ENCODE data around the gene TPM2.

TPM2 gene

GRCh38 chr9:35689542-35690293 lies at the start of gene TPM2:
TSS of gene TPM2 (minus strand) at chr9:35689925. CDS start at chr9:35689817, 108 bp downstream.
- no peak for DNase-seq

GRCh38 chr9:35738924-35739323 lies 49.2 kb upstream of the TPM2 start:
- DNase-seq: no peak

DNA sequence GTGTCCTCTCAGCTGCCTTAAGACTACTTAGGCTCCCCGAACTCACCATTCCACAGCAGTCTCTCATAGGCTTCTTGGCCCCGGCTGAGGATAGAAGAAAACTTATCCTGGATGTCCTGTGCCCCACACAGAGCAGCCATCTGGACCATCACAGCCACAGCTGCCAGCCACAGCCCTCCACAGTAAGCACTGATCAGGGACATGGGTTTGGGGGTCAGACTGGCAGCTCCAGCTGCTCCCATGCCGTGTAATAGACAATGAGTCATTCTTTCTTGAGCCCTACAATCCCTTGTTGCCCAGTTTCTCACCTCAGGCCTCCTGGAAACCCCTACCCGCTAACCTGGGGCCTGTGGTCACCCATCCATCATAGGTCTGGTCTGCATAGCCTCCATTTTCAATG lies 48.5 kb upstream of the TPM2 start:
- DNase-seq: no peak

DNA sequence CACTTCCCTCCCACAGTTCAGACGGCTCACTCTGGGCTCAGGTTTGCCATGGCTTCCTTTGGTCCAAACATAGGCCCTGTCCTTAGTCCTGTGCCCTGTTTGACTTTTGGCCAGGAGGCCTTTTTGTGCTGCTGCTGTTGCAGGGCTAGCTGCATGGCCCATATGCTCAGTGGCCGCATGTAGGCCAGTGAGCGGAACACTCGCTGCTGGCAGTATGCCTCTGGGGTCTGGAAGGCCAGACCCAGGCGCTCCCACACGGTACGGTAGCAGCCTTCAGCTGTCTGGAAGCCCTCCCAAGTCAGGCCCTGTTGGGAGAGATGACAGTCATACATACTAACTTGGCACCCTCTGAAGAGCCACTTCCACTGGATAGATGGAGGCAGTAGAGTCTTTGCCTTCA lies 47.4 kb upstream of the TPM2 start:
- DNase-seq: no peak

DNA sequence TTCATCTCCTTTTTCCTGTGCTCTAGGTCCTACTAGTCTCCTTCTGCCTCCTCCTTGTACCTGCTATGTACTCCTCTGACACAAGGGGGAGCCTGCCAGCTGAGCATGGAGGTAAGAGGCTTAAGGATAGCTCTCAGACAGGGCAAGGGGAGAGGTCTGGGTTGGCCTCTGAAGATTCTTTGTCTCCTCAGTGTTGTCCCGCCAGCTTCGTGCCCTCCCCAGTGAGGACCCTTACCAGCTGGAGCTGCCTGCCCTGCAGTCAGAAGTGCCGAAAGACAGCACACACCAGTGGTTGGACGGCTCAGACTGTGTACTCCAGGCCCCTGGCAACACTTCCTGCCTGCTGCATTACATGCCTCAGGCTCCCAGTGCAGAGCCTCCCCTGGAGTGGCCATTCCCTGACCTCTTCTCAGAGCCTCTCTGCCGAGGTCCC lies 46.5 kb upstream of the TPM2 start:
- no peak for DNase-seq

- no peak for DNase-seq
Observed at GRCh38 chr9:35734096-35734495, 44.4 kb upstream of the TPM2 start.

- no peak for DNase-seq
Observed at GRCh38 chr9:35732800-35733541, 43.2 kb upstream of the TPM2 start.

- peak; percentile 46 for DNase-seq
Observed at GRCh38 chr9:35732185-35732799, 42.6 kb upstream of the TPM2 start, which contains the start of the genes CREB3 and TLN1. TSS of gene CREB3 (plus strand) at chr9:35732666. CDS start at chr9:35732773, 107 bp downstream. TSS of gene TLN1 (minus strand) at chr9:35732195. CDS start at chr9:35725694, 6,501 bp downstream.

DNA sequence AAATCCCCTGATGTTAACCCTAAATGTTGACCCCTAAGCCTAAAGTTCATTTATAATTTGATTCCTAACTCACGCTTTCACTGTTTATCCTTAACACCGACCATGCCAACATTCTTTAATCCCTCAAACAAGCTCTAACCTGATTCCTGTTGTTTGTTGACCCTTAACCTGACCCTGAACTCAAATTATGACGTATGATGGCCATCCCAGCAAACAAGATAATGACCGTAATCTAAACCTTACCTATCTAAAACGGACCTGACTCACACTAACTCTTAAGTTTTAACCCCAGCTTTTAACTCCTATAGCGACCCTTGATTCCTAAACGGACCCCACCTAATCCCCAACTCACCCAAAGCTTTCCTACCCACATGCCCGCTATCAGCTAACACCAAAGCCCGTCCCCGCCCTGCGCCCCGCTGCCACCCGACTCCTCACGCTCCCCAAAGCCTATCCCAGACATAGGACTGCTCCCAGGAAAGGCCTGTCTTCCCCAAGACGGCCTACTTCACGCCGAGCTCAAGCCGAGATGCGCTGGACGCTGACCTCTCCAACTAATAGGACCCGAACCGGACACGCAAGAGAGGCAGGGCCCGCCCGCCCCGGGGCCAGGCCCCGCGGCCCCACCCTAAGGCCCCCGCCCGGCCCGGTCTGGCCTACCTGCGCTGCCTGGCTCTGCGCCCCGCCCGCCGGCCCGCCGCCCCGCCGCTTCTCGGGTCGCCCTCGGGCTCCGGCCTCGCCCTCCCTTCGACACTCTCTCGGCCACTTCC lies 41.9 kb upstream of the TPM2 start:
- DNase-seq: no peak

DNA sequence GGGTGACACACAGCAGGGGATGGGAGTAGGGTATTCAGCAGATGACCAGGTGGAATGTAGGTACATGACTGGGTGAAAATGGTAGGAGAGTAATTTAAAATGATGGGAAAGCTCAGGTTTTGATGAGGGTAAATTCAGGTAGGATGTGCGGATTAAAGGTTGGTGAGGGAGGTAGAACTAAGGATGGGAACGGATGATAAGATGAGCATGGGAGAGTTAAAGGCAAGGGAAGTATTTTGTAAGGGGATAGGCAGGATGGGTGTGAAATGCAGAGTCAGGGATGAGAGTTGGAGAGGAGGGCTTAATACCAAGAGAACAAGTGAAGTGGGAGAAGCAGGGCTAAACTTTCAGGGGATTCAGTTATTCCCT lies 40.7 kb upstream of the TPM2 start:
- no peak for DNase-seq

GRCh38 chr9:35729700-35730485 lies 40.2 kb upstream of the TPM2 start:
- no peak for DNase-seq

DNA sequence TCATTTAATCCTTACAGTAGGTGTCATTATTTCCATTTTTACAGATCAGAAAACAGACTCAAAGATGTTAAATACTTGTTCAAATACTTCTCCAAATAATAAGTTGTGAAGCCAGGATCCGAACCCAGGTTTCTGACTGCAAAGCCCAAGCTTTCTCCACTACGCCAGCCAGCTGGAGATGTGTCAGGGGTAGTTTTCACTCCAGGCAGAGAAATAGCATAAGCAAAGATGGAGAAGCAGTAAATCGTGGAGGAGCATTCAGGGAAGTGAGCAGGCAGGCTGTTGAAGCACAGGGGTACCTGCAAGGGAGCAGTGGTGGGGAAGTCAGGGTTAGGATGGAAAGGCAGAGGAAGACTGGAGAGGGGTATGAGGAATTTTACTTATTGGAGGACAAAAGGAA lies 39.4 kb upstream of the TPM2 start:
- no peak for DNase-seq

- no peak for DNase-seq
Observed at GRCh38 chr9:35728041-35728971, 38.6 kb upstream of the TPM2 start.

- no peak for DNase-seq
Observed at GRCh38 chr9:35727676-35728040, 37.9 kb upstream of the TPM2 start.

DNA sequence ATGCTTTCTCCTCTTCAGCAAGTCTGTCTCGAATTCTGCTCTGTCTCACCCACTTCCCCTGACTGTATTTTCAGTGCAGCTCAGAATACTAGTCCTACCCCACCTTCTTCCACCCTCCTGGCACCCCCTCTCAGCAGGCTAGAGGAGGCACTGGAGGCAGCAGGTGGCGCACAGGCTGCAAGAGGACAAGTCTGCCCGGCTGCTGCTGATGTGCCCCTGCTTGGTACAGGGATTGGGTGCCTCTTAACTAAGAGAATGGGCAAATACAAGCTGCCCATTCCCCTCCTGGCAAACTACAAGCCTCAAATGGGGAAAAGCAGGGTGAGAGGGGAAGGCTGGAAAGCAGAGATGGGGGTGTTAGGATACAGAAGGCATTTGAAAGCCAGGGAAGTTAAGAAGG lies 37.2 kb upstream of the TPM2 start:
- no peak for DNase-seq

DNA sequence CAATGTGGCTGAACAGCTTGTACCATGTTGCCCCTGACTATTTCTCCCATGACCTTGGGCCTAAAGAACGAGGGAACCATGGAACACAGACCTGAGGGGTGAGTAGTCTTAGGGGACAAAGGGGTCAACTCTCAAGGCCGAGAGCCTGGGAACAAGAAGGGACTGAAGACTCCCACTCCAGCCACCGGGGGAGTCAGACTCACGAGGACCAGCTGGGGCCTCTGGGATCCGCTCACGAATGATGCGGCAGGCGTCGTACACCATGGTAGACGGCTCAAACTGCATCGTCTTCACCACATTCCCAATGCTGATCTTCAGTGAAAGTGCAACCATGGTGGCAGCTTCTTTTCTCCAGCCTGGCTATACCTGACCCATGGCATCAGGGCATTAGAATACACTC lies 35.6 kb upstream of the TPM2 start:
- no peak for DNase-seq

DNA sequence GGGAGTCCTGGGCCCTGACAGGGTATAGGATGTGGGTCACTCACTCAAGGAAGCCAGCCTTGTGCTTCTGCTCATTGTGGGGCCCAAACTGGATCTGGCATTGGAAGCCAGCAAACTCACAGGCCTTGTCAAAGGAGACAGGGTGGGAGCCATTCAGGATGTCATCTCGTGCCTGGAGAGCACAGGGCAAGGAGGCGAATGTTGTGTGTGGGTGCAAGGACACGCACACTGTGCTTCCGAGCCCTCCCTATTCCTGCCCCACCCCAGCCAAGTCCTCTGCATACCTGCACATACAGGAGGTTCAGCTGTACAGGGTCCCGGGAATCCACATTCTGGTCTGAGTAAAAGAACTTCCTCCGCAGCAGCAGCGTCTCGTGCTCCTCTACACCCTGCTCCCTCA lies 34.2 kb upstream of the TPM2 start:
- no peak for DNase-seq

DNA sequence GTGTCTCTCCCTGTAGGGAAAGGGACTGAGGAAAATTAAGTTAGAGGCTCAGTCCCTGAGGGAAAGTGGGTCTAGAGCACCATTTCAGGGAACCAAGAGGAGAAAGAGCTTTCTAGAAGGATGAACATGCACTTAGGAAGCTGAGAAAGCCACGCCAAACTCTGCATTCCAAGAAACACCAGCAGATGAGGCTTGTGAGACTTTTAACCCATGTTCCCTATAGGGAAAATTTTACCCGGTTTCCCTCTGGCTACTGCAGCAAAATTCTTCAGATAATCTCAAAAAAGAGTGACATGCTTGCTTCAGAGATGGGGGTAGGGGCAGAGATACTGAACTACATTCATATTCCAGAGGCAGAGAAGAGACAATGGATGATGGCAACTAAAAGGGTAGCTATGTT lies 33.7 kb upstream of the TPM2 start:
- DNase-seq: no peak

DNA sequence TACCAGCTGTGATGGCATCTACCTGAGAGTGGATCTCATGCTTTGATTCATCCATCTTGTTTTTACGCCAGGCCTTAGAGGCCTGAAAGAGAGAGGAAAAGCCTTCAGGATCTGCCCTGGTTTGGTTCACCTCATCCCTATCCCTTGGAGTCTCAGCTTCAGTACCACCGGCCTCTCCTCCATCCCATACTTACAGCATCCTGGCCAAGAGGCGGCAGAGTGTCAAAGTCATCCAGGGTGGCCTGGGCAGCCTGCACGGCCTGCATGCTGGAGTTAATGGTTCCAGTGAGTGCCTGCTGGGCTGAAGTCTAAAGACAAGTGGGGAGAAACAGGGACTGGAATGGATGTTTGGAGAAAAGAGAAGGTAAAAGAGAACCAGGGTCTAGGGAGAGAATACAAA lies 29.8 kb upstream of the TPM2 start:
- DNase-seq: no peak

- DNase-seq: no peak
Observed at GRCh38 chr9:35718721-35719511, 29.2 kb upstream of the TPM2 start.

Data from NCI-H187 treated with DMSO at 0.1 percent for 48 hours (cell line).